ENCODE measurements around the gene GIMAP4. TPM values are rescaled to one million over a fixed set of nuclear protein-coding genes. Genes with fewer than 3 reads are reported as not detected.

Gene GIMAP4
- total RNA-seq, 2 donors from 2014 or later, result 8.2 to 13.0 TPM

- ATAC-seq (no peak), DNase-seq (no peak)
- WGBS, 2 donors, result 55 to 56% methylated on average over 2 of the region's 2 CpGs
- intact Hi-C loops (cut with DNase I), result no loop called here
- no peak overlapping the region for H3K27ac ChIP-seq
- H3K36me3 ChIP-seq (replicated peaks in 1 of 2; ENCODE audit: insufficient read depth in 1 of 2, low read depth in 2 of 2), result no peaks in the 10 kb centered on the region
- H3K27me3 ChIP-seq, result no peaks in the 10 kb centered on the region
- H3K4me1 ChIP-seq, result no peaks in the 10 kb centered on the region
- TF ChIP-seq POLR2A (IDR thresholded peaks at IDR 0.05) (no peak), CTCF (IDR thresholded peaks at IDR 0.05) (no peak)
- H3K9me3 ChIP-seq, result peaks cover 0 to 9% (median 0%) of the 10 kb centered on the region in 3 donors
- no peak overlapping the region for H3K4me3 ChIP-seq
Observed at GRCh38 chr7:150562919-150563318, 4.3 kb upstream of the GIMAP4 start.

- no peak for TF ChIP-seq CTCF (IDR thresholded peaks at IDR 0.05)
- no peak for TF ChIP-seq POLR2A (IDR thresholded peaks at IDR 0.05)
- intact Hi-C loops (cut with DNase I), result no loop called here
- Histone ChIP-seq H3K4me1 (no peaks in the 10 kb centered on the region), H3K4me3 (no peak overlapping the region), H3K36me3 (replicated peaks in 1 of 2; ENCODE audit: insufficient read depth in 1 of 2, low read depth in 2 of 2) (no peaks in the 10 kb centered on the region), H3K27me3 (no peaks in the 10 kb centered on the region), H3K9me3 (peaks cover 0 to 9% (median 0%) of the 10 kb centered on the region in 3 donors), H3K27ac (no peak overlapping the region)
- no peak for ATAC-seq
- 48 to 54% methylated on average over 5 of the region's 5 CpGs for WGBS, 2 donors
- no peak for DNase-seq
Observed at GRCh38 chr7:150564006-150564405, 3.2 kb upstream of the GIMAP4 start.

- no peaks in the 10 kb centered on the region for H3K4me1 ChIP-seq
- no peak overlapping the region for H3K4me3 ChIP-seq
- DNase-seq (no peak), ATAC-seq (no peak)
- no peak for TF ChIP-seq CTCF (IDR thresholded peaks at IDR 0.05)
- TF ChIP-seq POLR2A (IDR thresholded peaks at IDR 0.05), result no peak
- no peaks in the 10 kb centered on the region for H3K27me3 ChIP-seq
- 30 to 54% methylated on average over 3 of the region's 3 CpGs for WGBS, 2 donors
- no peak overlapping the region for H3K27ac ChIP-seq
- intact Hi-C loops (cut with DNase I), result no loop called here
- peaks cover 0 to 9% (median 0%) of the 10 kb centered on the region in 3 donors for H3K9me3 ChIP-seq
- H3K36me3 ChIP-seq (replicated peaks in 1 of 2; ENCODE audit: insufficient read depth in 1 of 2, low read depth in 2 of 2), result no peaks in the 10 kb centered on the region
Observed at GRCh38 chr7:150564566-150564965, 2.6 kb upstream of the GIMAP4 start.

- peaks cover 0 to 8% (median 0%) of the 10 kb centered on the region in 3 donors for H3K9me3 ChIP-seq
- 68 to 69% methylated on average over 7 of the region's 7 CpGs for WGBS, 2 donors
- H3K4me3 ChIP-seq, result no peak overlapping the region
- ATAC-seq (no peak), DNase-seq (no peak)
- H3K27me3 ChIP-seq, result no peaks in the 10 kb centered on the region
- intact Hi-C loops (cut with DNase I), result no loop called here
- H3K4me1 ChIP-seq, result no peaks in the 10 kb centered on the region
- no peaks in the 10 kb centered on the region for H3K36me3 ChIP-seq (replicated peaks in 1 of 2; ENCODE audit: insufficient read depth in 1 of 2, low read depth in 2 of 2)
- no peak for TF ChIP-seq CTCF (IDR thresholded peaks at IDR 0.05)
- TF ChIP-seq POLR2A (IDR thresholded peaks at IDR 0.05), result no peak
- no peak overlapping the region for H3K27ac ChIP-seq
Observed at GRCh38 chr7:150565239-150565638, 2.0 kb upstream of the GIMAP4 start.

GRCh38 chr7:150566123-150566522 lies 1.1 kb upstream of the GIMAP4 start:
- no peak for TF ChIP-seq CTCF (IDR thresholded peaks at IDR 0.05)
- TF ChIP-seq POLR2A (IDR thresholded peaks at IDR 0.05), result no peak
- intact Hi-C loops (cut with DNase I), result no loop called here
- ATAC-seq (no peak), DNase-seq (no peak)
- Histone ChIP-seq H3K36me3 (replicated peaks in 1 of 2; ENCODE audit: insufficient read depth in 1 of 2, low read depth in 2 of 2) (no peaks in the 10 kb centered on the region), H3K27ac (no peak overlapping the region), H3K4me1 (no peaks in the 10 kb centered on the region), H3K27me3 (no peaks in the 10 kb centered on the region), H3K9me3 (no peaks in the 10 kb centered on the region), H3K4me3 (no peak overlapping the region)
- 63 to 69% methylated on average over 3 of the region's 3 CpGs for WGBS, 2 donors

Data from body of pancreas (tissue), 4 donors.